Right lobe of liver (tissue), 6 donors: ENCODE data around the gene WDFY2. TPM values are rescaled to one million over a fixed set of nuclear protein-coding genes. Genes with fewer than 3 reads are reported as not detected.
"Not testable (repeated sequence)": the region's sequence is repeated elsewhere in the genome, so short reads cannot be mapped to it uniquely, and the experiment has no call there.

Source experiments
- ATAC-seq, 4 donors: fragments of 200-7000 bp; cut with Tn5 transposase; one replicate each; pipeline ENCODE4 v1.9.1; 2020; ENCODE audit warnings: mild to moderate bottlenecking in 4 of 4, moderate library complexity in 4 of 4
- DNase-seq, 3 donors: peaks; one replicate each; pipeline ENCODE4 v3.0.0-alpha.2; 2020
- H3K27ac ChIP-seq, 3 donors: fragments of 200-600 bp; one replicate each; pipeline ENCODE4 v1.8.0; 2022
- H3K27me3 ChIP-seq, 2 donors: fragments of 200-600 bp; one replicate each; pipeline ENCODE4 v1.8.0; 2022
- H3K36me3 ChIP-seq, 4 donors: fragments of 200-600 bp; sonication (generic) in 1 of 4; one replicate each; pipeline versions ENCODE4 v1.5.1 to v1.8.0; 2017 to 2022; ENCODE audit warnings: control low read depth in 1 of 4
- H3K4me1 ChIP-seq, 4 donors: fragments of 200-600 bp; sonication (generic) in 1 of 4; one replicate each; pipeline versions ENCODE4 v1.5.1 to v1.8.0; 2017 to 2022; ENCODE audit warnings: control low read depth in 1 of 4
- H3K4me3 ChIP-seq, 3 donors: fragments of 200-600 bp; one replicate each; pipeline ENCODE4 v1.8.0; 2022
- H3K9me3 ChIP-seq, 4 donors: fragments of 200-600 bp; sonication (generic) in 1 of 4; one replicate each; pipeline versions ENCODE4 v1.5.1 to v1.8.0; 2017 to 2022; ENCODE audit warnings: control low read depth in 1 of 4
- POLR2A ChIP-seq: fragments of 450-650 bp; IDR thresholded peaks from one replicate; pipeline ENCODE4 v1.6.1; 2017; ENCODE audit warnings: antibody characterized with exemption, mild to moderate bottlenecking
- WGBS: methylation state at CpG from one replicate; pipeline ENCODE4 v1.1.6; 2018; ENCODE audit warnings: low coverage, low lambda C conversion rate; ENCODE audit not compliant: insufficient coverage; ENCODE audit errors: missing lambda C conversion rate; 5-methylcytosine and 5-hydroxymethylcytosine counted together
- intact Hi-C, 2 donors: fragments of 100-400 bp; cut with DNase I; formaldehyde crosslinking; loops; one replicate each; pipeline versions ENCODE4 v1.11.2 to v1.14.1; 2022
- total RNA-seq, 6 experiments: library from RNA; depleted of rRNA in 2 of 6; stranded (reverse); fragments of >200 nt in 2 of 6; fragmentation: NEBNext Ultra II Directional in 3 of 6; extraction: Animal tissue kit (Norgen Biotek cat#: 25700) in 3 of 6; gene quantifications; one replicate each; pipeline versions ENCODE4 v1.1.0 to v1.2.4, GENCODE V29; 2016 to 2023
- TF ChIP-seq, protein P1 (sequence below), 4 donors: fragments of 200-600 bp in 3 of 4; fragments of 450-650 bp in 1 of 4; IDR thresholded peaks; one replicate each; pipeline versions ENCODE4 v1.5.1 to v1.8.0; 2016 to 2022; ENCODE audit warnings: antibody characterized with exemption in 4 of 4, mild to moderate bottlenecking in 2 of 4
- donor health status: DM: no; HTN: yes; CAD: no.
- donor health status: DM: no; HTN: no; CAD: no.
- donor health status: DM: no; HTN: no; CAD: no.
- donor health status: DM: no; HTN: yes; CAD: no.
- donor health status: DM: no; HTN: yes; CAD: no.

Gene WDFY2
- total RNA-seq, 6 experiments from 2014 or later: 4.5 to 12.0 (median 7.3) TPM

DNA sequence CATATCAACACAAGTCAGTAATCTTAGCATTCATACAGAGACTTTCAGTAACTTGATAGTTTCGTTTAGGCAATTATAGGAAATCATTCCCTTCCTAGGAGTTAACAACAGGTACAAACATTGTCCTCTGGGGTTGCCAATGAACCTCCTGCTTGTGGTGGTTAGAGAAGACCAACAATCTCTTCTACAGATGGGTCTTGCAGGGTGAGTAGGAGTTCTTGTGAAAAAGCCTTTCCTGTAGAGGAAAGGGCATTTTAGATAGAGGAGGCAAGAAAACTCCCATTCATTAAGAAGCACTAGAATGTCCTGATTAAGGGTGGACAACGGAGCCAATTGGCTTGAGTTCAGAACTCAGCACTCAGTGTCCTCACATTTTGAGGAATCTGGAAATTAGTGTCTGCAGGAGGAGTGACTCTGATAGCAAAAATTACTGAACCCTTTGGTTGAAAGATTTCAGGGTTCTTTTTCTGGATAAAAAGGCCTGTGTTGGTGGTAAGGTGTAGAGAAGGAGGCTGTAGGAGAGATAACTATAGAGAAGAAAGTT, 4.2 kb downstream of the WDFY2 start:
- H3K36me3 ChIP-seq: no peaks in the 10 kb centered on the region
- intact Hi-C loops: loop anchor here in 1 of 2 donors (10.0 kb wide), 1 partner anchor 134 kb away; the partner anchor contains the start of gene INTS6
- WGBS: 74% methylated on average over 2 of the region's 2 CpGs
- no peak for DNase-seq
- no peaks in the 10 kb centered on the region for H3K27me3 ChIP-seq
- no peak overlapping the region for H3K27ac ChIP-seq
- TF ChIP-seq POLR2A: no peak
- TF ChIP-seq, protein P1, sequence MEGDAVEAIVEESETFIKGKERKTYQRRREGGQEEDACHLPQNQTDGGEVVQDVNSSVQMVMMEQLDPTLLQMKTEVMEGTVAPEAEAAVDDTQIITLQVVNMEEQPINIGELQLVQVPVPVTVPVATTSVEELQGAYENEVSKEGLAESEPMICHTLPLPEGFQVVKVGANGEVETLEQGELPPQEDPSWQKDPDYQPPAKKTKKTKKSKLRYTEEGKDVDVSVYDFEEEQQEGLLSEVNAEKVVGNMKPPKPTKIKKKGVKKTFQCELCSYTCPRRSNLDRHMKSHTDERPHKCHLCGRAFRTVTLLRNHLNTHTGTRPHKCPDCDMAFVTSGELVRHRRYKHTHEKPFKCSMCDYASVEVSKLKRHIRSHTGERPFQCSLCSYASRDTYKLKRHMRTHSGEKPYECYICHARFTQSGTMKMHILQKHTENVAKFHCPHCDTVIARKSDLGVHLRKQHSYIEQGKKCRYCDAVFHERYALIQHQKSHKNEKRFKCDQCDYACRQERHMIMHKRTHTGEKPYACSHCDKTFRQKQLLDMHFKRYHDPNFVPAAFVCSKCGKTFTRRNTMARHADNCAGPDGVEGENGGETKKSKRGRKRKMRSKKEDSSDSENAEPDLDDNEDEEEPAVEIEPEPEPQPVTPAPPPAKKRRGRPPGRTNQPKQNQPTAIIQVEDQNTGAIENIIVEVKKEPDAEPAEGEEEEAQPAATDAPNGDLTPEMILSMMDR (IDR thresholded peaks at IDR 0.05): no peak
- H3K9me3 ChIP-seq: no peaks in the 10 kb centered on the region
- peaks cover 0 to 33% (median 8%) of the 10 kb centered on the region in 4 donors for H3K4me1 ChIP-seq
- no peak for ATAC-seq
- no peak overlapping the region for H3K4me3 ChIP-seq

DNA sequence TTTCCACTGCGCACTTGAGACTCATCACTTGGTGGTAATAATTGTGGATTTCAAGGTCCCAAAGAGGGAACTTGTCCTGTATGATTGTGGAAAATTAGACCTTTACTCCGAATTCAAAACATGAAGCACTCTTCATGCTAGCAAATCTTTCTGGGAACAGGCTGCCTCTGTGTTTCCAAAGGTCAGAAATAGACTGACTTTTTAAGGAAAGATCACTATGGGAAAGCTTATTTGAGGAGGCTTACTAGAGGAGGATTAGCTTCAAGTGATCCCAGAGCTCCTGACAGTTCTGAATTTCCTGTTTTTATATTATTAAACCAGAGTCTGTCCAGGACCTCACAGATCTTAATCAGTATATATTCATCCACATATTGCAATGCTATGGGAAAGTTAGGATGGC, 5.5 kb downstream of the WDFY2 start:
- no peaks in the 10 kb centered on the region for H3K27me3 ChIP-seq
- H3K4me1 ChIP-seq: peaks cover 0 to 33% (median 8%) of the 10 kb centered on the region in 4 donors
- peak overlapping the region in 2 of 3 donors; percentile 4 to 19 for H3K27ac ChIP-seq
- no peak overlapping the region for H3K4me3 ChIP-seq
- no peaks in the 10 kb centered on the region for H3K36me3 ChIP-seq
- TF ChIP-seq, protein P1 (IDR thresholded peaks at IDR 0.05): no peak
- TF ChIP-seq POLR2A: no peak
- no peaks in the 10 kb centered on the region for H3K9me3 ChIP-seq
- ATAC-seq (no peak), DNase-seq (no peak)
- 68% methylated on average over 2 of the region's 2 CpGs for WGBS
- intact Hi-C loops: loop anchor here in 1 of 2 donors (10.0 kb wide), 1 partner anchor 135 kb away; the partner anchor contains the start of gene INTS6

DNA sequence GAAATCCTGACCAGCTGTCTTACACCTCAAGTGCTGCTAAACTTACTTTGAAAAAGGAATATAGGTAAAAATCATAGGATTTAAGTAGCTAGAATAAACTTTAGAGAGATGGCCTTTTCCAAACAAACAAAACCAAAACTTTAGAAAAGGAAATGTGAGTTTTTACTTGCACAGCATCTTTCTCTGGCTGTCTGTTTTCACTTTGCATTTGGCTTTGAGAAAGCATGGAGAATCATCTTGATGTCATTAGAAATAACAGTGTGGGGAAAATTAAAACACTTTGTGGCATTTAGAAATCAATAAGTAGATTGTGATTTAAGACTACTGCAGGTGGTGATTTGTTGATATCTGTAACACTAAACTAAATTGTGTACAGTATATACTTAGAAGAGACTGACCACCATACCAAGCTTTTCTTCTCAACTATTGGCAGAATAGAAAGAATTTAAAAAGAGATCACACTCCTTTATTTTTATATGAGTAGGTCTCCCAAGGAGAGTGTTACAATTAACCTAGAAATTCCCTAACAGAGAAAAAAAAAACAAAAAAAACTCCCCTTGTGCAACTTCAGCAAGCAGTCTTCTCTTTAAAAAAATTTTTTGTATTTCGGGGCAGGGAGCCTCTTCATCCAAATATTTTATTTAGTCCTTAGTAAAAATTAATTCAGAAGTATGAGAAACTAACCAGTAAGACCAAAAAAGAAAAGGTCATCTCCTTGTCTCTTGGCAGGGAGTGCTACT, 6.1 kb downstream of the WDFY2 start:
- Histone ChIP-seq H3K4me1 (peaks cover 0 to 29% (median 8%) of the 10 kb centered on the region in 4 donors), H3K4me3 (no peak overlapping the region), H3K27ac (peak overlapping the region in 2 of 3 donors; percentile 4 to 19), H3K27me3 (no peaks in the 10 kb centered on the region), H3K36me3 (no peaks in the 10 kb centered on the region), H3K9me3 (no peaks in the 10 kb centered on the region)
- ATAC-seq (no peak), DNase-seq (no peak)
- no peak for TF ChIP-seq POLR2A
- TF ChIP-seq, protein P1 (IDR thresholded peaks at IDR 0.05): no peak
- intact Hi-C loops: no loop called here
- 34% methylated on average over 1 of the region's 1 CpG for WGBS

DNA sequence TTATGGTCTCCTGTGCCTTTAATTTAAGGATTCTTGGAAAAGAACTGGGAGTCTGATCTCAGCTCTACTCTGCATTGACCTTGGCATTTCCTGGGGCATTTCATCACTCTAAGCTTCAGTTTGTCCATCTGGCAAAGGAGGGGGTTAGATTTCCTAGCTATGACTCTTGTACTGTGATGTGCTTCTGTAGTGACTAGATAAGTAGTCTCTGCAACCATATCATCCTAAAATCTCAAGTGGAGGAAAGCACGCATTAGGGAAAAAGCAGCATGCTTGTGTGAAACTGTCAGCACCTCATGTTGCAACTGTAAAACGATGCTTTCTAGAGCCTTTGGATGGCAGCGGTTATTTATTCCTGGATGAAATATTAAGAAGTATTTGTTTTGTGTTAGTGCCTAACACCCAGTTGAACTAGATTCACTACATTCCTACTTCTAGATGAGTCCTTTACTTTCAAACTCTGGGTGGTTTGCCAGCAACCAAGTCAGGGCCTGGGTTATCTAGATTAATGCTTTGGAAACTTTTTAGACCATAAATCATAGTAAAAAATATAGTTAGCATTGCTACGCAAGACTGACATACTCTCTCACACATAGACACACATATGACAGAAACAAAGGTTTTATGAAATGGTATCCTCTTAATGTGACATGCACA, 6.8 kb downstream of the WDFY2 start:
- peak; percentile 85 to 90 (median 88) for ATAC-seq
- 15% methylated on average over 4 of the region's 4 CpGs for WGBS
- no peaks in the 10 kb centered on the region for H3K36me3 ChIP-seq
- intact Hi-C loops: no loop called here
- H3K4me3 ChIP-seq: no peak overlapping the region
- H3K4me1 ChIP-seq: peaks cover 0 to 24% (median 6%) of the 10 kb centered on the region in 4 donors
- DNase-seq: no peak
- TF ChIP-seq, protein P1 (IDR thresholded peaks at IDR 0.05): no peak
- TF ChIP-seq POLR2A: no peak
- no peaks in the 10 kb centered on the region for H3K27me3 ChIP-seq
- H3K27ac ChIP-seq: peak overlapping the region in 1 of 3 donors; percentile 44
- H3K9me3 ChIP-seq: no peaks in the 10 kb centered on the region

DNA sequence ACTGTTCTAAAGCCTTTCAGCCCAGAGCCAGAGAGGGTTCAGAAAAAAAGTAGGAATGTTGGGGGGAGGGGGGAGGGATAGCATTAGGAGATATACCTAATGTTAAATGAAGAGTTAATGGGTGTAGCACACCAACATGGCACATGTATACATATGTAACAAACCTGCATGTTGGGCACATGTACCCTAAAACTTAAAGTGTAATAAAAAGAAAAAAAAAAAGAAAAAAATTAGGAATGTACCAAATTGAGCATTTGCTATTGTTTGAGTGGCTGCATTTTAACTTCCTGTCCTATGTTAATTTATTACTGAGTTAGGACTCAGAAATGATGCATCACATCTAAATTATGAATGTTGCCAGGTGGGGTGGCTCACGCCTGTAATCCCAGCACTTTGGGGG, 7.7 kb downstream of the WDFY2 start:
- ATAC-seq, intact Hi-C loops, H3K9me3 ChIP-seq, H3K27ac ChIP-seq, H3K27me3 ChIP-seq, H3K36me3 ChIP-seq, DNase-seq, H3K4me3 ChIP-seq: not testable (repeated sequence)
- H3K4me1 ChIP-seq: peaks cover 0 to 24% (median 6%) of the 10 kb centered on the region in 4 donors
- 100% methylated on average over 1 of the region's 1 CpG for whole genome bisulfite sequencing
